Measurements from ENCODE around the gene NPAS2. TPM values are rescaled to one million over a fixed set of nuclear protein-coding genes. Genes with fewer than 3 reads are reported as not detected.

Gene NPAS2
- total RNA-seq, 2 donors from 2014 or later, result 24.2 to 45.8 TPM

GRCh38 chr2:101036562-101036961 is 216.6 kb downstream of the NPAS2 start:
- H3K4me1 ChIP-seq (replicated peaks), result no peaks in the 10 kb centered on the region
- no peak for TF ChIP-seq POLR2AphosphoS5 (IDR thresholded peaks at IDR 0.05)
- no peak for TF ChIP-seq POLR2A (IDR thresholded peaks at IDR 0.05)
- peak in 3 of 4 experiments; percentile 56 to 79 (median 66) for TF ChIP-seq CTCF (IDR thresholded peaks at IDR 0.05)
- H3K36me3 ChIP-seq, result peaks cover 0 to 5% of the 10 kb centered on the region in 2 donors
- intact Hi-C loops (cut with DNase I), result loop anchor here (5.0 to 10.0 kb wide), 2 partner anchors 116 to 168 kb away; partner anchors contain the start of gene TBC1D8
- H3K27me3 ChIP-seq (replicated peaks; ENCODE audit: insufficient read depth), result no peaks in the 10 kb centered on the region
- H3K27ac ChIP-seq, result no peak overlapping the region
- no peak overlapping the region for H3K4me3 ChIP-seq
- WGBS, result 38% methylated on average over 2 of the region's 2 CpGs
- H3K9me3 ChIP-seq, result no peaks in the 10 kb centered on the region
- DNase-seq (ENCODE audit: low spot score), result no peak

GRCh38 chr2:101037161-101037755 is 217.3 kb downstream of the NPAS2 start:
- WGBS, result 93% methylated on average over 19 of the region's 19 CpGs
- TF ChIP-seq POLR2AphosphoS5 (IDR thresholded peaks at IDR 0.05) (no peak), CTCF (IDR thresholded peaks at IDR 0.05) (no peak), POLR2A (IDR thresholded peaks at IDR 0.05) (no peak)
- no peaks in the 10 kb centered on the region for H3K4me1 ChIP-seq (replicated peaks)
- H3K36me3 ChIP-seq, result peaks cover 0 to 5% of the 10 kb centered on the region in 2 donors
- DNase-seq (ENCODE audit: low spot score), result no peak
- intact Hi-C loops (cut with DNase I), result loop anchor here (5.0 to 10.0 kb wide), 2 partner anchors 115 to 168 kb away; partner anchors contain the start of gene TBC1D8
- H3K27me3 ChIP-seq (replicated peaks; ENCODE audit: insufficient read depth), result no peaks in the 10 kb centered on the region
- no peak overlapping the region for H3K27ac ChIP-seq
- no peak overlapping the region for H3K4me3 ChIP-seq
- H3K9me3 ChIP-seq, result no peaks in the 10 kb centered on the region

- peaks cover 0 to under 1% of the 10 kb centered on the region in 2 donors for H3K36me3 ChIP-seq
- no peak overlapping the region for H3K27ac ChIP-seq
- WGBS, result 93% methylated on average over 19 of the region's 21 CpGs
- no peak overlapping the region for H3K4me3 ChIP-seq
- H3K9me3 ChIP-seq, result no peaks in the 10 kb centered on the region
- no peak for TF ChIP-seq POLR2A (IDR thresholded peaks at IDR 0.05)
- peak in 3 of 4 experiments; percentile 29 to 56 (median 45) for TF ChIP-seq CTCF (IDR thresholded peaks at IDR 0.05)
- TF ChIP-seq POLR2AphosphoS5 (IDR thresholded peaks at IDR 0.05), result no peak
- H3K27me3 ChIP-seq (replicated peaks; ENCODE audit: insufficient read depth), result no peaks in the 10 kb centered on the region
- intact Hi-C loops (cut with DNase I), result loop anchor here (5.0 to 10.0 kb wide), 2 partner anchors 114 to 166 kb away; partner anchors contain the start of gene TBC1D8
- DNase-seq (ENCODE audit: low spot score), result no peak
- no peaks in the 10 kb centered on the region for H3K4me1 ChIP-seq (replicated peaks)
These were observed 218.7 kb downstream of the NPAS2 start for GRCh38 chr2:101038455-101039255.

DNA sequence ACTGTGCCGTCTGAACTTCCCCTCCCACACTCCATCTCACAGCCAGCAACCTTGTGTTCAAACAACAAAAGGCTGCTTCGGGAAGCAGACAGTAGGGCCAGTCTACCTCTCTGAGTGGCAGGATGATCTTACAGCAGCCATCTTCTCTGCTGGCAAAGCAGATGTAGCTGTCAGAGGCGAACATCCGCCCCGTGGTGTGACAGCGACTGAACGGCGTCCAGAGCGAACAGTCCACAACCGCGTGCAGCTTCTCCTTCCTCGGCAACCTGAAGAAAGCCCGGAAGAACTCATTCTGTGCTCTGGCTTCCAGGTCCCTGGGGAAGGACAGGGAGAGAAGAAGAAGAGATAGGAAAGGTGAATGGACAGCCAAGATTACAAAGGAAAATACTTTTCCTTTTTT is 220.1 kb downstream of the NPAS2 start:
- no peak for DNase-seq (ENCODE audit: low spot score)
- no peaks in the 10 kb centered on the region for H3K36me3 ChIP-seq
- H3K27me3 ChIP-seq (replicated peaks; ENCODE audit: insufficient read depth), result no peaks in the 10 kb centered on the region
- H3K4me1 ChIP-seq (replicated peaks), result no peaks in the 10 kb centered on the region
- WGBS, result 89% methylated on average over 13 of the region's 13 CpGs
- H3K9me3 ChIP-seq, result no peaks in the 10 kb centered on the region
- TF ChIP-seq CTCF (IDR thresholded peaks at IDR 0.05), result no peak
- no peak overlapping the region for H3K27ac ChIP-seq
- intact Hi-C loops (cut with DNase I), result no loop called here
- H3K4me3 ChIP-seq, result no peak overlapping the region
